ENCODE data around the gene UFSP1. TPM values are rescaled to one million over a fixed set of nuclear protein-coding genes. Genes with fewer than 3 reads are reported as not detected.
A peak's percentile ranks its signal among the peaks of the same experiment; 100 is the strongest.

The UFSP1 gene
- total and polyA plus RNA-seq, 2 donors from 2014 or later, result 3.4 to 3.8 TPM

DNA sequence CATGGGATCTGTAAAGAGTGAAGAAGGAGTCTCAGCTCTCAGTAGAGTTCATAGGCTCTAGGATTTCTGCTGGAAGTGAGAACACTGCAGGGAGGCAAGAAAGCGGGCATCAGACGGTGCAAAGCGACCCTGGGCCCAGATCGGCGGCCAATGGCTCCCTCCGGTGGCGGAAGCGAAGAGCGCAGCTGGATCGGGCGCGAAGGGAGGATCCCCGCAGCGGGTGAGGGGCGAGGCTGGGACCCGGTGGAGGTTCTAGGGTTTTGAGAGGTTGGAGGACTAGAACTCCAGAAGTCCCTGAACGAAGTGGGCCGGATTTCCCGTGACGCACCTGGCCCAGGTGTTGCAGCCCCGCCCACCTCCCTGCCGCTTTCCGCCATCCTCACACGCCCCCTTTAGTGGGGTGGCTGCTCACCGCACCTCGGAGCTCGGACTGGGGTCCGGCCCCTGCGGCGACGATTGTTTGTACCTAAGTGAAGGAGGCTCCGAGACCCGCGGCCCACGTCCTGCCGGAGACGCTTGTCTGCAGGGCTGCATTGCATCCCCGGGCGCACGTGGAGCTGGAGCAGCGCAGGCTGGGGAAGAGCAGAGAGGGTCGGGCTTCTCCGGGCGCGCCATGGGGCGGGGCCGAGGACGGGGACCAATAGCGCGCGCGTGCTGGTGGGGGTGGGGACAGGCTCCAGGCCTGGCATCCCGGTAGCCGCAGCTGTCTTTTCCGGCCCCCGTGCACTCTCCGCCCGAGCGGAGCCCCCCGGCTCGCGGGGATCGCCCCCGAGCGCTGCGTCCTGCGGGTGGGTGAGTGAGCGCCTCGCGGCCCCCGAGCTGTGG is 37.3 kb downstream of the UFSP1 start, which contains the start of gene SLC12A9:
Gene SLC12A9, plus strand, starts transcription at position 666 of the 825 bp plus-strand sequence. CDS start 1,485 bp downstream, outside the sequence.
- H3K4me1 ChIP-seq (ENCODE audit: control insufficient read depth in 2 of 3, insufficient read depth in 2 of 3, low read depth in 1 of 3, low read length in 3 of 3), result peaks cover 0 to 9% (median 0%) of the 10 kb centered on the region in 3 donors
- no peak for FAIRE-seq
- H3K4me3 ChIP-seq (ENCODE audit: low read length in 3 of 3), result peak within 1 kb of the TSS; percentile 41 to 69 (median 67)
- no peaks in the 10 kb centered on the region for H3K36me3 ChIP-seq (ENCODE audit: control insufficient read depth in 2 of 3, insufficient read depth in 3 of 3, low read length in 3 of 3)
- H3K27ac ChIP-seq (ENCODE audit: low read depth in 2 of 2, low read length in 2 of 2), result no peak within 1 kb of the TSS
- H3K9ac ChIP-seq (ENCODE audit: low read length in 3 of 3), result peak within 1 kb of the TSS; percentile 15 to 55 (median 46)
- TF ChIP-seq, protein P1, sequence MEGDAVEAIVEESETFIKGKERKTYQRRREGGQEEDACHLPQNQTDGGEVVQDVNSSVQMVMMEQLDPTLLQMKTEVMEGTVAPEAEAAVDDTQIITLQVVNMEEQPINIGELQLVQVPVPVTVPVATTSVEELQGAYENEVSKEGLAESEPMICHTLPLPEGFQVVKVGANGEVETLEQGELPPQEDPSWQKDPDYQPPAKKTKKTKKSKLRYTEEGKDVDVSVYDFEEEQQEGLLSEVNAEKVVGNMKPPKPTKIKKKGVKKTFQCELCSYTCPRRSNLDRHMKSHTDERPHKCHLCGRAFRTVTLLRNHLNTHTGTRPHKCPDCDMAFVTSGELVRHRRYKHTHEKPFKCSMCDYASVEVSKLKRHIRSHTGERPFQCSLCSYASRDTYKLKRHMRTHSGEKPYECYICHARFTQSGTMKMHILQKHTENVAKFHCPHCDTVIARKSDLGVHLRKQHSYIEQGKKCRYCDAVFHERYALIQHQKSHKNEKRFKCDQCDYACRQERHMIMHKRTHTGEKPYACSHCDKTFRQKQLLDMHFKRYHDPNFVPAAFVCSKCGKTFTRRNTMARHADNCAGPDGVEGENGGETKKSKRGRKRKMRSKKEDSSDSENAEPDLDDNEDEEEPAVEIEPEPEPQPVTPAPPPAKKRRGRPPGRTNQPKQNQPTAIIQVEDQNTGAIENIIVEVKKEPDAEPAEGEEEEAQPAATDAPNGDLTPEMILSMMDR (IDR thresholded peaks at IDR 0.05; ENCODE audit: borderline replicate concordance, extremely low read depth, insufficient read depth), result peak; percentile 94
- intact Hi-C loops (cut with DNase I), result loop anchor here (10.0 kb wide), 1 partner anchor 47 kb away; no protein-coding TSS in a partner anchor
- peak; percentile 91 to 97 (median 94) for DNase-seq
- H3K9me3 ChIP-seq (ENCODE audit: control insufficient read depth in 2 of 3, insufficient read depth in 1 of 3, low read length in 3 of 3), result no peaks in the 10 kb centered on the region
- no peaks in the 10 kb centered on the region for H3K27me3 ChIP-seq (ENCODE audit: control insufficient read depth, insufficient read depth, low read length)

DNA sequence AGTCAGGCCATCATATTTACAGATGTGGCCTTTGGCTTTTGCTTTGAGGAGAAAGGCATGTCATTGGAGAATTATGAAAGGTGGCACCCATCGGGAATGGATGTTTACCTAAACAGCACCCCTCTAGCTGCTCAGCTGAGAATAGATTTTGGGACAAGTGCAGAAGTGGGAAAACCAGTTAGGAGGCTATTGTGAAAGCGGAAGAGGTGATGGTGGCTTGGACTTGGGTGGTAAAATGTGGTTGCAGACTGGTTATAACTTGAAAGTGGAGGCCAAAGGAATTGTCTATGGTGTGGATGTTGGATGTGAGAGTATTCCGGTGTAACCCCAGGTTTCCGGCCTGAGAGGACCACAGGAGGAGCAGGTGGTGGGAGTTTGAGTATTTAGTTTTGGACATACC is 42.2 kb downstream of the UFSP1 start:
- Histone ChIP-seq H3K36me3 (ENCODE audit: control insufficient read depth in 2 of 3, insufficient read depth in 3 of 3, low read length in 3 of 3) (no peaks in the 10 kb centered on the region), H3K9me3 (ENCODE audit: control insufficient read depth in 2 of 3, insufficient read depth in 1 of 3, low read length in 3 of 3) (no peaks in the 10 kb centered on the region), H3K4me1 (ENCODE audit: control insufficient read depth in 2 of 3, insufficient read depth in 2 of 3, low read depth in 1 of 3, low read length in 3 of 3) (peaks cover 0 to 4% (median 0%) of the 10 kb centered on the region in 3 donors), H3K9ac (ENCODE audit: low read length in 3 of 3) (no peak overlapping the region), H3K4me3 (ENCODE audit: low read length in 3 of 3) (no peak overlapping the region), H3K27me3 (ENCODE audit: control insufficient read depth, insufficient read depth, low read length) (no peaks in the 10 kb centered on the region), H3K27ac (ENCODE audit: low read depth in 2 of 2, low read length in 2 of 2) (no peak overlapping the region)
- TF ChIP-seq, protein P1 (IDR thresholded peaks at IDR 0.05; ENCODE audit: borderline replicate concordance, extremely low read depth, insufficient read depth), result no peak
- FAIRE-seq (no peak), DNase-seq (peak in 1 of 5 donors; percentile 19)
- intact Hi-C loops (cut with DNase I), result no loop called here

DNA sequence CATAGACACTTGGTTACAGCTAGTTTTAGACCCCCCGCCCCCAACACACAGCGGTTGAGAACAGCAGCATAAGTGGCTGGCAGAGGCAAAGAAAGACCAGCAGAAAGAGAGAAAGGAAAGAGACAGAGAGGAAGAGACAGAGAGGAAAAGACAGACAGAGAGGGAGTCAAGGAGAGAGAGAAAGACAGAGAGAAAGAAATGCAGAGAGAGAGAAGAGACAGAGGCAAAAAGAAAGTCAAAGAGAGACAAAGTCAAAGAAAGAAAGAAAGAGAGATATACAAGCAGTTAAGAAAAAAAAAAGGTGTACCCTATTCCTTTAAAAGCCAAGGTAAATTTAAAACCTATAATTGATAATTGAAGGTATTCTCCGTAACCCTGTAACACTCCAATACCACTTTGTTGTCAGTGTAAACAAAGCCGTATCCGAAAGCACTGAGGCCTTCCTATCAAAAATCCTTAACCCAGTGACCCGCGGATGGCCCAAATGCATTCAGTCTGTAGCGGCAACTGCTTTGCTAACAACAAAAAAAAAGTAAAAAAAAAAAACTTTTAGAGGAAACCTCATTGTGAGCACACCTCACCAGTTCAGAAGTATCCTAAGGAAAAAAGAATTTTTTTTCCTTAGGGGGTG is 48.9 kb downstream of the UFSP1 start:
- no peak overlapping the region for H3K27ac ChIP-seq (ENCODE audit: low read depth in 2 of 2, low read length in 2 of 2)
- no peak overlapping the region for H3K9ac ChIP-seq (ENCODE audit: low read length in 3 of 3)
- intact Hi-C loops (cut with DNase I), result no loop called here
- no peak overlapping the region for H3K4me3 ChIP-seq (ENCODE audit: low read length in 3 of 3)
- no peaks in the 10 kb centered on the region for H3K36me3 ChIP-seq (ENCODE audit: control insufficient read depth in 2 of 3, insufficient read depth in 3 of 3, low read length in 3 of 3)
- TF ChIP-seq, protein P1 (IDR thresholded peaks at IDR 0.05; ENCODE audit: borderline replicate concordance, extremely low read depth, insufficient read depth), result no peak
- peaks cover 0 to 9% (median 6%) of the 10 kb centered on the region in 3 donors for H3K4me1 ChIP-seq (ENCODE audit: control insufficient read depth in 2 of 3, insufficient read depth in 2 of 3, low read depth in 1 of 3, low read length in 3 of 3)
- DNase-seq, result peak in 2 of 5 donors; percentile 2 to 22
- H3K27me3 ChIP-seq (ENCODE audit: control insufficient read depth, insufficient read depth, low read length), result no peaks in the 10 kb centered on the region
- FAIRE-seq, result no peak
- H3K9me3 ChIP-seq (ENCODE audit: control insufficient read depth in 2 of 3, insufficient read depth in 1 of 3, low read length in 3 of 3), result no peaks in the 10 kb centered on the region

Measured in kidney (tissue), 14 donors.